GM23338 (cell line): ENCODE results near the gene NEURL1. TPM values are rescaled to one million over a fixed set of nuclear protein-coding genes. Genes with fewer than 3 reads are reported as not detected.

Source experiments
- ATAC-seq: fragments of 200-7000 bp; cut with Tn5 transposase; 3 replicates; pipeline ENCODE4 v1.9.1; 2020
- DNase-seq: peaks from one replicate; pipeline ENCODE4 v3.0.0-alpha.2; 2015; ENCODE audit warnings: low spot score
- H2AFZ ChIP-seq: fragments of 200-600 bp; sonication (generic); 2 replicates; pipeline ENCODE4 v1.8.0; 2016; ENCODE audit warnings: antibody characterized with exemption, mild to moderate bottlenecking, moderate library complexity
- H3F3A ChIP-seq: fragments of 200-600 bp; sonication (generic); replicated peaks from 2 replicates; pipeline ENCODE4 v1.8.0; 2017; ENCODE audit warnings: antibody characterized with exemption, mixed run types, low read depth
- H3K27ac ChIP-seq: fragments of 200-600 bp; sonication (generic); 2 replicates; pipeline ENCODE4 v1.6.1; 2016; ENCODE audit warnings: low read depth
- H3K27me3 ChIP-seq: fragments of 200-600 bp; sonication (generic); 2 replicates; pipeline ENCODE4 v1.8.0; 2016; ENCODE audit warnings: mild to moderate bottlenecking, mixed run types, moderate library complexity; ENCODE audit not compliant: insufficient read depth
- H3K36me3 ChIP-seq: fragments of 200-600 bp; sonication (generic); 2 replicates; pipeline ENCODE4 v1.8.0; 2016; ENCODE audit warnings: mild to moderate bottlenecking; ENCODE audit not compliant: insufficient read depth
- H3K4me1 ChIP-seq: fragments of 200-600 bp; sonication (generic); 2 replicates; pipeline ENCODE4 v1.8.0; 2016; ENCODE audit warnings: mild to moderate bottlenecking, moderate library complexity; ENCODE audit not compliant: insufficient read depth
- H3K4me2 ChIP-seq: fragments of 200-600 bp; sonication (generic); 2 replicates; pipeline ENCODE4 v1.7.1; 2017; ENCODE audit warnings: mixed run types
- H3K4me3 ChIP-seq: fragments of 200-600 bp; sonication (generic); 2 replicates; pipeline ENCODE4 v1.6.1; 2016; ENCODE audit warnings: mixed run types
- H3K79me2 ChIP-seq: fragments of 200-600 bp; sonication (generic); replicated peaks from 2 replicates; pipeline ENCODE4 v1.8.0; 2017; ENCODE audit warnings: mild to moderate bottlenecking; ENCODE audit not compliant: insufficient read depth
- H3K9me2 ChIP-seq: fragments of 200-600 bp; sonication (generic); 2 replicates; pipeline ENCODE4 v1.8.0; 2017; ENCODE audit not compliant: insufficient read depth
- H4K20me1 ChIP-seq: fragments of 200-600 bp; sonication (generic); replicated peaks from 2 replicates; pipeline ENCODE4 v1.8.0; 2017; ENCODE audit warnings: mild to moderate bottlenecking; ENCODE audit not compliant: insufficient read depth
- H3K27ac Mint-ChIP-seq: 2 replicates; pipeline ENCODE4 v1.8.0; 2020; ENCODE audit warnings: inconsistent platforms, mild to moderate bottlenecking, moderate library complexity, mixed read lengths
- H3K27me3 Mint-ChIP-seq: 3 replicates; pipeline ENCODE4 v1.8.0; 2022; ENCODE audit warnings: low read depth, mild to moderate bottlenecking, moderate library complexity, mixed read lengths, inconsistent platforms; ENCODE audit not compliant: insufficient read depth, poor library complexity
- H3K36me3 Mint-ChIP-seq: 3 replicates; pipeline ENCODE4 v1.8.0; 2021; ENCODE audit warnings: low read depth, mild to moderate bottlenecking, inconsistent platforms, moderate library complexity, mixed read lengths
- H3K4me1 Mint-ChIP-seq: 3 replicates; pipeline ENCODE4 v1.8.0; 2020; ENCODE audit warnings: mild to moderate bottlenecking, inconsistent platforms, mixed read lengths
- H3K4me3 Mint-ChIP-seq: 3 replicates; pipeline ENCODE4 v1.8.0; 2021; ENCODE audit warnings: moderate library complexity, mild to moderate bottlenecking, inconsistent platforms, mixed read lengths
- H3K9me3 Mint-ChIP-seq: 3 replicates; pipeline ENCODE4 v1.8.0; 2020; ENCODE audit warnings: moderate library complexity, mild to moderate bottlenecking, inconsistent platforms, mixed read lengths
- CREB1 ChIP-seq: fragments of 250-450 bp; sonication (Bioruptor Pico); IDR thresholded peaks from 2 replicates; pipeline ENCODE4 v1.5.0; 2020; ENCODE audit warnings: low read depth, mild to moderate bottlenecking, moderate library complexity
- EZH2 ChIP-seq: fragments of 200-600 bp; sonication (generic); IDR thresholded peaks from one replicate; pipeline ENCODE4 v1.8.0; 2017; ENCODE audit warnings: antibody characterized with exemption, mild to moderate bottlenecking, low read depth; ENCODE audit not compliant: unreplicated experiment
- EZH2phosphoT487 ChIP-seq: fragments of 200-600 bp; sonication (generic); IDR thresholded peaks from one replicate; pipeline ENCODE4 v1.8.1; 2018; ENCODE audit warnings: antibody characterized with exemption; ENCODE audit not compliant: unreplicated experiment
- NANOG ChIP-seq: IDR thresholded peaks from 2 replicates; pipeline ENCODE4 v1.6.1; 2016; ENCODE audit warnings: antibody characterized with exemption, borderline replicate concordance
- POLR2AphosphoS5 ChIP-seq: IDR thresholded peaks from 2 replicates; pipeline ENCODE4 v1.6.1; 2016; ENCODE audit warnings: antibody characterized with exemption, low read depth
- REST ChIP-seq: IDR thresholded peaks from one replicate; pipeline ENCODE4 v1.6.1; 2018; ENCODE audit warnings: antibody characterized with exemption; ENCODE audit not compliant: unreplicated experiment
- STAT1 ChIP-seq: IDR thresholded peaks from one replicate; pipeline ENCODE4 v1.6.1; 2016; ENCODE audit warnings: antibody characterized with exemption; ENCODE audit not compliant: unreplicated experiment
- ZNF331 ChIP-seq: fragments of 250-450 bp; sonication (Bioruptor Pico); IDR thresholded peaks from 2 replicates; pipeline ENCODE4 v1.5.0; 2020; ENCODE audit warnings: low read depth, mild to moderate bottlenecking, moderate library complexity
- ZNF462 ChIP-seq: fragments of 250-450 bp; sonication (Bioruptor Pico); IDR thresholded peaks from 2 replicates; pipeline ENCODE4 v1.5.0; 2020; ENCODE audit warnings: mild to moderate bottlenecking, moderate library complexity
- polyA plus RNA-seq: library from polyadenylated mRNA; unstranded; fragments of >200 nt; fragmentation: Nextera tagmentation; extraction: Ambion mirVana; gene quantifications from 2 replicates; pipeline ENCODE4 v1.2.1, GENCODE V29; 2016
- total RNA-seq: library from RNA; depleted of rRNA; stranded (reverse); fragments of >200 nt; shearing (Covaris generic); gene quantifications from 2 replicates; pipeline ENCODE4 v1.2.3, GENCODE V29; 2014
- TF ChIP-seq, protein P1 (sequence below), 2 experiments: fragments of 200-600 bp in 1 of 2; sonication (generic) in 1 of 2; conservative IDR thresholded peaks; 2 replicates each; pipeline versions ENCODE4 v1.5.1 to v1.6.1; 2016 to 2017; ENCODE audit warnings: antibody characterized with exemption in 2 of 2, low read depth in 2 of 2, mild to moderate bottlenecking in 2 of 2, moderate library complexity in 1 of 2

The NEURL1 gene
- total and polyA plus RNA-seq, 2 experiments from 2014 or later = 0.82 to 1.1 TPM

- no peak for TF ChIP-seq REST
- TF ChIP-seq ZNF462 (CRISPR knock-in tag) = no peak
- TF ChIP-seq EZH2phosphoT487 = no peak
Observed at GRCh38 chr10:103549349-103549685, 55.8 kb downstream of the NEURL1 start (continued).

- Mint-ChIP-seq H3K4me1 (no peaks in the 10 kb centered on the region), H3K27ac (no peak overlapping the region), H3K36me3 (no peaks in the 10 kb centered on the region), H3K4me3 (no peak overlapping the region), H3K9me3 (no peaks in the 10 kb centered on the region), H3K27me3 (peaks cover 14% of the 10 kb centered on the region)
- Histone ChIP-seq H3K4me1 (no peaks in the 10 kb centered on the region), H4K20me1 (no peaks in the 10 kb centered on the region), H2AFZ (no peak overlapping the region), H3K4me2 (no peak overlapping the region), H3K27ac (no peak overlapping the region), H3F3A (no peaks in the 10 kb centered on the region), H3K79me2 (no peaks in the 10 kb centered on the region), H3K9me2 (no peaks in the 10 kb centered on the region), H3K36me3 (no peaks in the 10 kb centered on the region), H3K4me3 (no peak overlapping the region), H3K27me3 (peaks cover 6% of the 10 kb centered on the region)
- no peak for DNase-seq
- no peak for ATAC-seq
- TF ChIP-seq NANOG = no peak
- TF ChIP-seq REST = no peak
- no peak for TF ChIP-seq CREB1 (CRISPR knock-in tag)
- no peak for TF ChIP-seq EZH2
- TF ChIP-seq ZNF331 (CRISPR knock-in tag) = no peak
- no peak for TF ChIP-seq POLR2AphosphoS5
- TF ChIP-seq, protein P1, sequence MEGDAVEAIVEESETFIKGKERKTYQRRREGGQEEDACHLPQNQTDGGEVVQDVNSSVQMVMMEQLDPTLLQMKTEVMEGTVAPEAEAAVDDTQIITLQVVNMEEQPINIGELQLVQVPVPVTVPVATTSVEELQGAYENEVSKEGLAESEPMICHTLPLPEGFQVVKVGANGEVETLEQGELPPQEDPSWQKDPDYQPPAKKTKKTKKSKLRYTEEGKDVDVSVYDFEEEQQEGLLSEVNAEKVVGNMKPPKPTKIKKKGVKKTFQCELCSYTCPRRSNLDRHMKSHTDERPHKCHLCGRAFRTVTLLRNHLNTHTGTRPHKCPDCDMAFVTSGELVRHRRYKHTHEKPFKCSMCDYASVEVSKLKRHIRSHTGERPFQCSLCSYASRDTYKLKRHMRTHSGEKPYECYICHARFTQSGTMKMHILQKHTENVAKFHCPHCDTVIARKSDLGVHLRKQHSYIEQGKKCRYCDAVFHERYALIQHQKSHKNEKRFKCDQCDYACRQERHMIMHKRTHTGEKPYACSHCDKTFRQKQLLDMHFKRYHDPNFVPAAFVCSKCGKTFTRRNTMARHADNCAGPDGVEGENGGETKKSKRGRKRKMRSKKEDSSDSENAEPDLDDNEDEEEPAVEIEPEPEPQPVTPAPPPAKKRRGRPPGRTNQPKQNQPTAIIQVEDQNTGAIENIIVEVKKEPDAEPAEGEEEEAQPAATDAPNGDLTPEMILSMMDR (conservative IDR thresholded peaks at IDR 0.05; ENCODE audit: low read depth in 2 of 2) = no peak
- TF ChIP-seq STAT1 = no peak
Observed at GRCh38 chr10:103550229-103550628, 56.7 kb downstream of the NEURL1 start.
